ENCODE results near the gene PAIP2.

DNA sequence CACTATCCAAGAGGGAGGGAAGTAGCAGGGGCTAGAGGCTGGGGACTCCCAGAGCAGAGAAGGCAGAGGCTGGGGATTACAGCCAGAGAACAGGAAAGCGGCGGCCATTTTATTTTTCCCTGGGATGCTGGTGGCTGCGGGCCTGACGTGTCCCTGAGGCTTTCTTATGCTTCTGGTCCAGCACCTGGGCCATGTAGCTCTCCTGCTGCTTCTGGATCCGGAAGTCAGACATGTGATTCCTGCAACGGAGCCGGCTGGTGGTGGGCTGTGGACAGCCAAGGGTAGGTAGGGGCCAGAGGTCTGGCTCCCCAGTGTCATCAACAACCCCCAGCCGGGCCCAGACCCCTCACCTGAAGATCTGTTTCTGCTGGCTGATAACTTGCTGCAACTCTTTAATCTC lies 55.0 kb downstream of the PAIP2 start:
- TF ChIP-seq CTCF (IDR thresholded peaks at IDR 0.05; ENCODE audit: low read length) = no peak
- no peak for TF ChIP-seq EZH2 (IDR thresholded peaks at IDR 0.05; ENCODE audit: borderline replicate concordance, low read length)
